DOHH2 (cell line): Measurements from ENCODE around the gene DENR.
A peak's percentile ranks its signal among the peaks of the same experiment; 100 is the strongest.

ENCODE experiments used
- H3F3A ChIP-seq: fragments of 200-600 bp; sonication (generic), shearing (Covaris generic); 2 replicates; pipeline ENCODE4 v1.6.0; 2016; ENCODE audit warnings: antibody characterized with exemption, mild to moderate bottlenecking; ENCODE audit not compliant: control insufficient read depth, insufficient read depth
- H3K27ac ChIP-seq: fragments of 200-600 bp; sonication (generic); 2 replicates; pipeline ENCODE4 v1.5.1; 2014; ENCODE audit warnings: low read depth, mild to moderate bottlenecking, low read length, moderate library complexity
- H3K27me3 ChIP-seq: fragments of 200-600 bp; sonication (generic); 2 replicates; pipeline ENCODE4 v1.6.1; 2014; ENCODE audit warnings: mild to moderate bottlenecking, low read length, mixed read lengths; ENCODE audit not compliant: control insufficient read depth
- H3K36me3 ChIP-seq: fragments of 200-600 bp; sonication (generic); 2 replicates; pipeline ENCODE4 v1.6.1; 2014; ENCODE audit warnings: mild to moderate bottlenecking, low read length, moderate library complexity, mixed read lengths; ENCODE audit not compliant: control insufficient read depth
- H3K4me1 ChIP-seq: fragments of 200-600 bp; sonication (generic); 2 replicates; pipeline ENCODE4 v1.6.1; 2014; ENCODE audit warnings: mild to moderate bottlenecking, low read length, mixed read lengths; ENCODE audit not compliant: control insufficient read depth
- H3K4me2 ChIP-seq: fragments of 200-600 bp; sonication (generic); 2 replicates; pipeline ENCODE4 v1.6.0; 2014; ENCODE audit warnings: mild to moderate bottlenecking, low read length, moderate library complexity
- H3K4me3 ChIP-seq: fragments of 200-600 bp; sonication (generic); 2 replicates; pipeline ENCODE4 v1.5.1; 2014; ENCODE audit warnings: mild to moderate bottlenecking, low read length, mixed read lengths
- H3K79me2 ChIP-seq: fragments of 200-600 bp; sonication (generic); 2 replicates; pipeline ENCODE4 v1.6.1; 2014; ENCODE audit warnings: mild to moderate bottlenecking, low read length, mixed read lengths; ENCODE audit not compliant: control insufficient read depth
- H3K9me2 ChIP-seq: fragments of 200-600 bp; sonication (generic); replicated peaks from 2 replicates; pipeline ENCODE4 v1.6.1; 2014; ENCODE audit warnings: mild to moderate bottlenecking, low read length, mixed read lengths; ENCODE audit not compliant: control insufficient read depth
- H3K9me3 ChIP-seq: fragments of 200-600 bp; sonication (generic); 2 replicates; pipeline ENCODE4 v1.6.1; 2014; ENCODE audit warnings: antibody characterized with exemption, low read length, mixed read lengths; ENCODE audit not compliant: control insufficient read depth, insufficient read depth
- H4K20me1 ChIP-seq: fragments of 200-600 bp; sonication (generic); 2 replicates; pipeline ENCODE4 v1.6.0; 2014; ENCODE audit warnings: low read depth, mild to moderate bottlenecking, antibody characterized with exemption, low read length, moderate library complexity; ENCODE audit not compliant: control insufficient read depth, insufficient read depth
- CTCF ChIP-seq: fragments of 200-600 bp; sonication (generic); IDR thresholded peaks from one replicate; pipeline ENCODE4 v1.5.1; 2014; ENCODE audit warnings: antibody characterized with exemption, mild to moderate bottlenecking, low read depth, low read length; ENCODE audit not compliant: poor library complexity, severe bottlenecking
- EZH2phosphoT487 ChIP-seq: fragments of 200-600 bp; sonication (generic); IDR thresholded peaks from 2 replicates; pipeline ENCODE4 v1.6.1; 2017; ENCODE audit warnings: borderline replicate concordance, mild to moderate bottlenecking, antibody characterized with exemption, low read length, moderate library complexity, mixed read lengths

The DENR gene

DNA sequence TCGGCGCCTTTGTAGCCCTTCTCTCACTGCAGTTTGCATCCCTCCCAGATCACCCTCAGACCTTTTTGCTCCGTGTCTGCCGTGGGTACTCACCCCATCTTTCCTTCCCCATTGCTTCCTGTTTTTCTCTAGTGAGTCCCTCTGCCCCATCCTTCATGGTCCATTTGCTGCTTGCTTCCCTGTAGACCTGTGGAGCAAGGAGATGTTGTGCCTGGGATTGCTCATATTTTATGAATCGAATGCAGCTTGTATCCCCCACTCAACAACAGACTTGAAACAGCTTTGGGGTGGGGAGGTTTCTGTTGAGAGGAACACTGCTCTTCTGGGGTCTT lies 661 bp downstream of the DENR start:
- peaks cover 4% of the 10 kb centered on the region; the same call in 1 of the 2 replicates for H4K20me1 ChIP-seq
- peaks cover 55% of the 10 kb centered on the region for H3K36me3 ChIP-seq
- H3K4me1 ChIP-seq: peaks cover 48% of the 10 kb centered on the region
- H3K4me2 ChIP-seq: peak overlapping the region; percentile 83
- peaks cover 53% of the 10 kb centered on the region for H3K79me2 ChIP-seq
- H3K9me3 ChIP-seq: no peaks in the 10 kb centered on the region
- peaks cover 6% of the 10 kb centered on the region for H3F3A ChIP-seq
- peak overlapping the region; percentile 62 for H3K27ac ChIP-seq
- no peaks in the 10 kb centered on the region for H3K9me2 ChIP-seq
- no peaks in the 10 kb centered on the region for H3K27me3 ChIP-seq
- peak overlapping the region; percentile 86 for H3K4me3 ChIP-seq
- no peak for TF ChIP-seq EZH2phosphoT487
- TF ChIP-seq CTCF: no peak

DNA sequence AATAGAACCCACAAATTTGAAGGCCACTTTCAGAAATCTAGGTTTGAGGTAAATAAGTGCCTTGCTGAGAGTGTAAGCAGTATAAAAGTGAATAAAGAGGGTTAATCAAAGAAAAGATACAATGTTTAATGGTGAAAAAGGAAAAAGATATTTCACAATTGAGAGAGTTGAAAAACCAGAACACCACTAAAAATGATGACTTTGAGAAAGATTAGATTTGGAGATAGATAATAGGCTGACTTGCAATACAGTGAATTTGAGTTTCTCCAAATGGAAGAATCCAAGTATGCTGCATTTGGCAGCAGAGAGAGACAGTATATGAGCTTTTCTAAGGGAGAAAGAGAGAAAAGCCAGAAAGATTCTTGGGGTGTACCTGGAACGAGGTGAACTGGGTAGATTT lies 2.2 kb downstream of the DENR start:
- Histone ChIP-seq H3K27me3 (no peaks in the 10 kb centered on the region), H3K9me3 (no peaks in the 10 kb centered on the region), H3K4me1 (peaks cover 48% of the 10 kb centered on the region), H3K4me2 (peak overlapping the region; percentile 83; the same call in 1 of the 2 replicates), H3K27ac (no peak overlapping the region), H4K20me1 (peaks cover 4% of the 10 kb centered on the region; the same call in 1 of the 2 replicates), H3K9me2 (no peaks in the 10 kb centered on the region), H3K4me3 (no peak overlapping the region), H3K36me3 (peaks cover 69% of the 10 kb centered on the region), H3K79me2 (peaks cover 66% of the 10 kb centered on the region), H3F3A (no peaks in the 10 kb centered on the region)
- no peak for TF ChIP-seq EZH2phosphoT487
- no peak for TF ChIP-seq CTCF

DNA sequence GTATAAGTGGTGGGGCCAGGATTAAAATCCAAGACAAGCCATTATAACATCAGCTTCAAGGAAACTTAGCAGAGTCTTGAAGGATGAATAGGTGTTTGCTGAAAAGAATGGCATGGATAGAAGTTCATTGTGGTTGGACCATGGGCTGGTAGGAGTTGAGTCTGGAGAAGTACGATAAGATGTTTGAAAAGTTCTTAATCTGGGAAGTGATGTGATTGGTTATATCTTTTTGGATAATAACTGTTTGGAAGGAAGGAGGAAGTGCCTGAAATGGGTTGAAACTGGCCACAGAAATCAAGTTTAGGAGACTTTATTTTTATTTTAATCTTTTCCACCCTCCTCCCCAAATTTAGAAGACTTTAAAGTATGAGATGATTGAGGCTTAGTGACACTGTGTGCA lies 4.9 kb downstream of the DENR start:
- Histone ChIP-seq H3K36me3 (peaks cover 95% of the 10 kb centered on the region), H3K4me2 (no peak overlapping the region), H3K27ac (no peak overlapping the region), H3K9me3 (no peaks in the 10 kb centered on the region), H3K4me1 (peaks cover 32% of the 10 kb centered on the region), H4K20me1 (peaks cover 4% of the 10 kb centered on the region; the same call in 1 of the 2 replicates), H3K27me3 (no peaks in the 10 kb centered on the region), H3K4me3 (no peak overlapping the region), H3F3A (no peaks in the 10 kb centered on the region), H3K9me2 (no peaks in the 10 kb centered on the region), H3K79me2 (peaks cover 83% of the 10 kb centered on the region)
- TF ChIP-seq CTCF (no peak), EZH2phosphoT487 (no peak)
